ENCODE results near the gene SPATA31E1. TPM values are rescaled to one million over a fixed set of nuclear protein-coding genes. Genes with fewer than 3 reads are reported as not detected.
"Not testable (repeated sequence)": the region's sequence is repeated elsewhere in the genome, so short reads cannot be mapped to it uniquely, and the experiment has no call there.

The SPATA31E1 gene
- total and polyA plus RNA-seq, 9 of the 15 experiments (the other 6 are each of a cell fraction or from before 2014, with no cell fraction given) = not detected

- TF ChIP-seq E4F1 (CRISPR knock-in tag; IDR thresholded peaks at IDR 0.05; ENCODE audit: borderline replicate concordance) (no peak), ZNF253 (CRISPR knock-in tag; conservative IDR thresholded peaks at IDR 0.05) (no peak), NFYB (IDR thresholded peaks at IDR 0.05; ENCODE audit: extremely low read depth, insufficient read length) (no peak)
Measured at GRCh38 chr9:87898151-87898550, 15.5 kb downstream of the SPATA31E1 start (continued).

- H3K36me3 ChIP-seq (ENCODE audit: control insufficient read depth, insufficient read depth, low read length); ATAC-seq; DNase-seq (ENCODE audit: extremely low read depth in 1 of 4, low spot score in 3 of 4); H3K9me3 ChIP-seq (replicated peaks; ENCODE audit: control insufficient read depth, insufficient read depth, low read depth, low read length); BruUV-seq (replicated peaks); H3K27me3 ChIP-seq (ENCODE audit: control insufficient read depth in 2 of 2, insufficient read depth in 2 of 2, low read length in 2 of 2); intact Hi-C loops (cut with micrococcal nuclease); H3K9ac ChIP-seq (ENCODE audit: insufficient read depth in 1 of 2, low read depth in 2 of 2, low read length in 2 of 2); H2AFZ ChIP-seq (ENCODE audit: low read depth, low read length); POLR2A ChIA-PET; H3K9me1 ChIP-seq (ENCODE audit: control insufficient read depth, insufficient read depth, low read length); H3K79me2 ChIP-seq (ENCODE audit: control insufficient read depth, insufficient read depth, low read length); H3K27ac ChIP-seq (ENCODE audit: extremely low read depth, low read depth, low read length); H4K20me1 ChIP-seq (replicated peaks; ENCODE audit: control insufficient read depth, insufficient read depth, low read length); H3K4me1 ChIP-seq (replicated peaks in 1 of 2; ENCODE audit: control insufficient read depth in 2 of 2, insufficient read depth in 2 of 2, low read length in 2 of 2); H3K4me3 ChIP-seq; CTCF ChIA-PET (ENCODE audit: low intra/inter-chr PET ratio); H3K4me2 ChIP-seq (ENCODE audit: insufficient read depth, low read length); in situ Hi-C loops (cut with MboI); FAIRE-seq: not testable (repeated sequence)
- 0% methylated on average over 10 of the region's 11 CpGs for WGBS (ENCODE audit: insufficient coverage, low coverage, missing lambda C conversion rate)
Measured at GRCh38 chr9:87902371-87902770, 19.7 kb downstream of the SPATA31E1 start.

All from K562 (cell line).